ENCODE measurements around the gene OR10A7.
"Not testable (repeated sequence)": the region's sequence is repeated elsewhere in the genome, so short reads cannot be mapped to it uniquely, and the experiment has no call there.

The OR10A7 gene

GRCh38 chr12:55220725-55221124, at the start of gene OR10A7:
Gene OR10A7, plus strand, starts transcription at chr12:55221025. Its CDS starts 0 bp downstream, at chr12:55221025.
- DNase-seq = no peak

GRCh38 chr12:55171445-55171844, 49.4 kb upstream of the OR10A7 start:
- DNase-seq = no peak

GRCh38 chr12:55171846-55172245, 49.0 kb upstream of the OR10A7 start:
- DNase-seq = not testable (repeated sequence)

GRCh38 chr12:55172686-55173085, 48.1 kb upstream of the OR10A7 start:
- DNase-seq = no peak

- DNase-seq = no peak
Observed at GRCh38 chr12:55173456-55173855, 47.4 kb upstream of the OR10A7 start.

GRCh38 chr12:55188573-55188972, 32.3 kb upstream of the OR10A7 start:
- DNase-seq = no peak

- DNase-seq = peak; percentile 8 to 24
Observed at GRCh38 chr12:55188974-55189556, 31.8 kb upstream of the OR10A7 start.

GRCh38 chr12:55194382-55194781, 26.4 kb upstream of the OR10A7 start:
- no peak for DNase-seq

- DNase-seq = no peak
Observed at GRCh38 chr12:55226523-55226922, 5.7 kb downstream of the OR10A7 start.

- DNase-seq = no peak
Observed at GRCh38 chr12:55227643-55228042, 6.8 kb downstream of the OR10A7 start.

GRCh38 chr12:55244309-55244708, 23.5 kb downstream of the OR10A7 start, which contains the start of gene OR6C74:
Gene OR6C74, plus strand, starts transcription at chr12:55244609. Its CDS starts 2,679 bp downstream, at chr12:55247288.
- DNase-seq = no peak

GRCh38 chr12:55246159-55246558, 25.3 kb downstream of the OR10A7 start:
- no peak for DNase-seq

- no peak for DNase-seq
Observed at GRCh38 chr12:55250944-55251343, 30.1 kb downstream of the OR10A7 start.

- no peak for DNase-seq
Observed at GRCh38 chr12:55253281-55253680, 32.5 kb downstream of the OR10A7 start.

- no peak for DNase-seq
Observed at GRCh38 chr12:55256831-55257230, 36.0 kb downstream of the OR10A7 start.

- no peak for DNase-seq
Observed at GRCh38 chr12:55258303-55258702, 37.5 kb downstream of the OR10A7 start.
